Activated T-cell treated with anti-CD3 and anti-CD28 coated beads, Interleukin-2, amount 50 U/mL, for 24 hours (primary cell): ENCODE measurements around the gene CHIC2.

Experiments used
- DNase-seq: peaks from one replicate; pipeline ENCODE4 v3.0.0-alpha.2; 2020
- H3K27ac Mint-ChIP-seq: 2 replicates; pipeline ENCODE4 v1.8.0; 2020; ENCODE audit warnings: mild to moderate bottlenecking, mixed read lengths
- H3K27me3 Mint-ChIP-seq: 2 replicates; pipeline ENCODE4 v1.8.0; 2020; ENCODE audit warnings: mixed read lengths
- H3K36me3 Mint-ChIP-seq: 2 replicates; pipeline ENCODE4 v1.8.0; 2020; ENCODE audit warnings: low read depth, mixed read lengths
- H3K4me1 Mint-ChIP-seq: 2 replicates; pipeline ENCODE4 v1.8.0; 2020; ENCODE audit warnings: low read depth, mixed read lengths
- H3K4me3 Mint-ChIP-seq: 2 replicates; pipeline ENCODE4 v1.8.0; 2020; ENCODE audit warnings: mild to moderate bottlenecking, moderate library complexity, mixed read lengths
- H3K9me3 Mint-ChIP-seq: 2 replicates; pipeline ENCODE4 v1.8.0; 2020; ENCODE audit warnings: mixed read lengths

Gene CHIC2

GRCh38 chr4:54017308-54017707, 47.1 kb downstream of the CHIC2 start:
- Mint-ChIP-seq H3K36me3 (peaks cover 18% of the 10 kb centered on the region), H3K9me3 (no peaks in the 10 kb centered on the region), H3K27me3 (no peaks in the 10 kb centered on the region), H3K4me1 (peaks cover 20% of the 10 kb centered on the region), H3K4me3 (no peak overlapping the region), H3K27ac (no peak overlapping the region)
- DNase-seq, result no peak

GRCh38 chr4:54016504-54016903, 47.9 kb downstream of the CHIC2 start:
- DNase-seq, result no peak
- peaks cover 20% of the 10 kb centered on the region for H3K36me3 Mint-ChIP-seq
- peaks cover 20% of the 10 kb centered on the region for H3K4me1 Mint-ChIP-seq
- H3K4me3 Mint-ChIP-seq, result no peak overlapping the region
- no peak overlapping the region for H3K27ac Mint-ChIP-seq
- no peaks in the 10 kb centered on the region for H3K9me3 Mint-ChIP-seq
- no peaks in the 10 kb centered on the region for H3K27me3 Mint-ChIP-seq

- no peaks in the 10 kb centered on the region for H3K27me3 Mint-ChIP-seq
- no peak for DNase-seq
- H3K4me1 Mint-ChIP-seq, result peaks cover 20% of the 10 kb centered on the region
- H3K36me3 Mint-ChIP-seq, result peaks cover 28% of the 10 kb centered on the region
- H3K9me3 Mint-ChIP-seq, result no peaks in the 10 kb centered on the region
- no peak overlapping the region for H3K4me3 Mint-ChIP-seq
- H3K27ac Mint-ChIP-seq, result no peak overlapping the region
Observed at GRCh38 chr4:54015423-54016030, 48.9 kb downstream of the CHIC2 start.

GRCh38 chr4:54014666-54015160, 49.7 kb downstream of the CHIC2 start:
- Mint-ChIP-seq H3K27me3 (no peaks in the 10 kb centered on the region), H3K36me3 (peaks cover 36% of the 10 kb centered on the region), H3K27ac (no peak overlapping the region), H3K9me3 (no peaks in the 10 kb centered on the region), H3K4me1 (peaks cover 22% of the 10 kb centered on the region), H3K4me3 (no peak overlapping the region)
- no peak for DNase-seq

- Mint-ChIP-seq H3K4me3 (no peak overlapping the region), H3K27ac (no peak overlapping the region), H3K27me3 (no peaks in the 10 kb centered on the region), H3K4me1 (peaks cover 9% of the 10 kb centered on the region), H3K36me3 (peaks cover 56% of the 10 kb centered on the region), H3K9me3 (no peaks in the 10 kb centered on the region)
- no peak for DNase-seq
Observed at GRCh38 chr4:54011201-54011600, 53.2 kb downstream of the CHIC2 start.

- DNase-seq, result no peak
- Mint-ChIP-seq H3K4me1 (peaks cover 7% of the 10 kb centered on the region), H3K36me3 (peaks cover 63% of the 10 kb centered on the region), H3K4me3 (no peak overlapping the region), H3K9me3 (no peaks in the 10 kb centered on the region), H3K27me3 (no peaks in the 10 kb centered on the region), H3K27ac (no peak overlapping the region)
Observed at GRCh38 chr4:54006755-54007154, 57.6 kb downstream of the CHIC2 start.

GRCh38 chr4:54005475-54005874, 58.9 kb downstream of the CHIC2 start:
- H3K27me3 Mint-ChIP-seq, result no peaks in the 10 kb centered on the region

GRCh38 chr4:54004463-54004862, 59.9 kb downstream of the CHIC2 start:
- Mint-ChIP-seq H3K27me3 (no peaks in the 10 kb centered on the region), H3K36me3 (peaks cover 56% of the 10 kb centered on the region)

More at GRCh38 chr4:54005475-54005874, 58.9 kb downstream of the CHIC2 start:
- Mint-ChIP-seq H3K4me3 (no peak overlapping the region), H3K27ac (no peak overlapping the region), H3K4me1 (peaks cover 7% of the 10 kb centered on the region), H3K9me3 (no peaks in the 10 kb centered on the region), H3K36me3 (peaks cover 63% of the 10 kb centered on the region)
- DNase-seq, result no peak

GRCh38 chr4:54001668-54002365, 62.6 kb downstream of the CHIC2 start:
- Mint-ChIP-seq H3K27ac (no peak overlapping the region), H3K4me1 (peaks cover 7% of the 10 kb centered on the region), H3K9me3 (no peaks in the 10 kb centered on the region), H3K36me3 (peaks cover 54% of the 10 kb centered on the region), H3K4me3 (no peak overlapping the region), H3K27me3 (no peaks in the 10 kb centered on the region)
- no peak for DNase-seq

More at GRCh38 chr4:54004463-54004862, 59.9 kb downstream of the CHIC2 start:
- H3K27ac Mint-ChIP-seq, result no peak overlapping the region
- H3K9me3 Mint-ChIP-seq, result no peaks in the 10 kb centered on the region
- H3K4me1 Mint-ChIP-seq, result peaks cover 7% of the 10 kb centered on the region
- DNase-seq, result no peak
- H3K4me3 Mint-ChIP-seq, result no peak overlapping the region

- Mint-ChIP-seq H3K4me1 (peaks cover 2% of the 10 kb centered on the region), H3K27ac (no peak overlapping the region), H3K36me3 (peaks cover 33% of the 10 kb centered on the region), H3K4me3 (no peak overlapping the region), H3K9me3 (no peaks in the 10 kb centered on the region), H3K27me3 (no peaks in the 10 kb centered on the region)
- no peak for DNase-seq
Observed at GRCh38 chr4:53997898-53998297, 66.5 kb downstream of the CHIC2 start.

GRCh38 chr4:53994382-53995102, 69.9 kb downstream of the CHIC2 start:
- peaks cover 13% of the 10 kb centered on the region for H3K36me3 Mint-ChIP-seq
- no peak for DNase-seq
- H3K4me1 Mint-ChIP-seq, result peaks cover 3% of the 10 kb centered on the region
- no peak overlapping the region for H3K4me3 Mint-ChIP-seq
- H3K27ac Mint-ChIP-seq, result no peak overlapping the region
- no peaks in the 10 kb centered on the region for H3K27me3 Mint-ChIP-seq
- no peaks in the 10 kb centered on the region for H3K9me3 Mint-ChIP-seq

- H3K36me3 Mint-ChIP-seq, result peaks cover 7% of the 10 kb centered on the region
- H3K9me3 Mint-ChIP-seq, result no peaks in the 10 kb centered on the region
- peaks cover 6% of the 10 kb centered on the region for H3K4me1 Mint-ChIP-seq
- H3K4me3 Mint-ChIP-seq, result no peak overlapping the region
- no peak for DNase-seq
- H3K27ac Mint-ChIP-seq, result no peak overlapping the region
- H3K27me3 Mint-ChIP-seq, result no peaks in the 10 kb centered on the region
Observed at GRCh38 chr4:53992785-53993184, 71.6 kb downstream of the CHIC2 start.

- Mint-ChIP-seq H3K27me3 (no peaks in the 10 kb centered on the region), H3K36me3 (peaks cover 3% of the 10 kb centered on the region), H3K9me3 (no peaks in the 10 kb centered on the region), H3K4me3 (no peak overlapping the region), H3K27ac (no peak overlapping the region), H3K4me1 (peaks cover 6% of the 10 kb centered on the region)
- no peak for DNase-seq
Observed at GRCh38 chr4:53991821-53992220, 72.6 kb downstream of the CHIC2 start.

GRCh38 chr4:53990641-53991040, 73.8 kb downstream of the CHIC2 start:
- DNase-seq, result no peak
- Mint-ChIP-seq H3K4me1 (peaks cover 6% of the 10 kb centered on the region), H3K36me3 (peaks cover 1% of the 10 kb centered on the region), H3K27ac (no peak overlapping the region), H3K27me3 (no peaks in the 10 kb centered on the region), H3K4me3 (no peak overlapping the region), H3K9me3 (no peaks in the 10 kb centered on the region)

GRCh38 chr4:53987761-53988171, 76.6 kb downstream of the CHIC2 start:
- H3K27ac Mint-ChIP-seq, result no peak overlapping the region
- H3K4me1 Mint-ChIP-seq, result peaks cover 6% of the 10 kb centered on the region
- no peak for DNase-seq
- no peaks in the 10 kb centered on the region for H3K36me3 Mint-ChIP-seq
- no peaks in the 10 kb centered on the region for H3K9me3 Mint-ChIP-seq
- H3K4me3 Mint-ChIP-seq, result no peak overlapping the region
- H3K27me3 Mint-ChIP-seq, result no peaks in the 10 kb centered on the region
